Loucy (cell line): ENCODE results near the gene KCNQ4.

Experiments used
- H2AFZ ChIP-seq: fragments of 200-600 bp; sonication (generic); 2 replicates; pipeline ENCODE4 v1.6.0; 2016; ENCODE audit warnings: antibody characterized with exemption, mild to moderate bottlenecking, low read length, moderate library complexity
- H3F3A ChIP-seq: fragments of 200-600 bp; 2 replicates; pipeline ENCODE4 v1.6.0; 2016; ENCODE audit warnings: antibody characterized with exemption, low read depth, mild to moderate bottlenecking
- H3K27me3 ChIP-seq: fragments of 200-600 bp; sonication (generic); 2 replicates; pipeline ENCODE4 v1.6.1; 2014; ENCODE audit warnings: low read length, mild to moderate bottlenecking; ENCODE audit not compliant: insufficient read depth, poor library complexity, severe bottlenecking
- H3K36me3 ChIP-seq: fragments of 200-600 bp; sonication (generic); 2 replicates; pipeline ENCODE4 v1.6.1; 2016; ENCODE audit warnings: low read length; ENCODE audit not compliant: insufficient read depth
- H3K4me1 ChIP-seq: fragments of 200-600 bp; sonication (generic); 2 replicates; pipeline ENCODE4 v1.5.1; 2014; ENCODE audit warnings: low read length, mild to moderate bottlenecking; ENCODE audit not compliant: insufficient read depth, poor library complexity, severe bottlenecking
- H3K4me2 ChIP-seq: fragments of 200-600 bp; sonication (generic); 2 replicates; pipeline ENCODE4 v1.6.0; 2014; ENCODE audit warnings: antibody characterized with exemption, low read length, low read depth, mild to moderate bottlenecking; ENCODE audit not compliant: poor library complexity, severe bottlenecking
- H3K4me3 ChIP-seq: fragments of 200-600 bp; sonication (generic); 2 replicates; pipeline ENCODE4 v1.5.1; 2014; ENCODE audit warnings: low read length, mild to moderate bottlenecking, mixed read lengths; ENCODE audit not compliant: poor library complexity, severe bottlenecking
- H3K79me2 ChIP-seq: fragments of 200-600 bp; sonication (generic); 2 replicates; pipeline ENCODE4 v1.6.1; 2014; ENCODE audit warnings: low read length; ENCODE audit not compliant: insufficient read depth
- H3K9ac ChIP-seq: fragments of 200-600 bp; sonication (generic); 2 replicates; pipeline ENCODE4 v1.6.0; 2014; ENCODE audit warnings: mild to moderate bottlenecking, low read depth, low read length, moderate library complexity; ENCODE audit not compliant: poor library complexity, severe bottlenecking
- H3K9me2 ChIP-seq: fragments of 200-600 bp; sonication (generic); replicated peaks from 2 replicates; pipeline ENCODE4 v1.6.1; 2016; ENCODE audit warnings: low read depth, low read length, mixed read lengths
- H3K9me3 ChIP-seq: fragments of 200-600 bp; sonication (generic); 2 replicates; pipeline ENCODE4 v1.6.1; 2014; ENCODE audit warnings: mild to moderate bottlenecking, antibody characterized with exemption, low read length, low read depth; ENCODE audit not compliant: insufficient read depth
- H4K20me1 ChIP-seq: fragments of 200-600 bp; sonication (generic); 2 replicates; pipeline ENCODE4 v1.6.0; 2014; ENCODE audit warnings: antibody characterized with exemption, low read length, mild to moderate bottlenecking; ENCODE audit not compliant: insufficient read depth, poor library complexity, severe bottlenecking
- EZH2phosphoT487 ChIP-seq: fragments of 200-600 bp; IDR thresholded peaks from 2 replicates; pipeline ENCODE4 v1.6.1; 2018; ENCODE audit warnings: antibody characterized with exemption, mild to moderate bottlenecking, moderate library complexity, borderline replicate concordance
- TF ChIP-seq, protein P1 (sequence below): fragments of 200-600 bp; sonication (generic); conservative IDR thresholded peaks from 2 replicates; pipeline ENCODE4 v1.5.1; 2014; ENCODE audit warnings: mild to moderate bottlenecking, antibody characterized with exemption, low read length

The KCNQ4 gene

DNA sequence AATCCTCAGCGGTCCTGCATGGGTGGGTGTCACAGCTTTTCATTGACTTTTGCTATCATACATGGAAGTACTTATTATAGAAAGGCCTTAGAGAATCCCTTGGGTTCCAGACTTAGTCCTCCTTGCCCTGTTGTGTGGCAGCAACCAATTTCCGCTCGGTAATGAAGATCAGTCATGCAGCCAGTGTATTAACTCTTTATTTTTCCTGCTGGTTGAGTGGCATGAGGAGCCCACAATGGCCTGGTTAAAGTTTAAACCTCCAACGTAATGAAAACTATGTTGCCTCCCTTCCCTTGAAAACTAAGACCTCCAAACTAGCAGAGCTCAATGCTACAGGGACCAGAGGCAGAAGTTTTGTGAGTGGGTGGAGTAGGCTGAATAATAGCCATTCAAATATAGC is 58.6 kb downstream of the KCNQ4 start:
- no peaks in the 10 kb centered on the region for H3K27me3 ChIP-seq
- no peak overlapping the region for H3K4me2 ChIP-seq
- TF ChIP-seq EZH2phosphoT487: no peak
- TF ChIP-seq, protein P1, sequence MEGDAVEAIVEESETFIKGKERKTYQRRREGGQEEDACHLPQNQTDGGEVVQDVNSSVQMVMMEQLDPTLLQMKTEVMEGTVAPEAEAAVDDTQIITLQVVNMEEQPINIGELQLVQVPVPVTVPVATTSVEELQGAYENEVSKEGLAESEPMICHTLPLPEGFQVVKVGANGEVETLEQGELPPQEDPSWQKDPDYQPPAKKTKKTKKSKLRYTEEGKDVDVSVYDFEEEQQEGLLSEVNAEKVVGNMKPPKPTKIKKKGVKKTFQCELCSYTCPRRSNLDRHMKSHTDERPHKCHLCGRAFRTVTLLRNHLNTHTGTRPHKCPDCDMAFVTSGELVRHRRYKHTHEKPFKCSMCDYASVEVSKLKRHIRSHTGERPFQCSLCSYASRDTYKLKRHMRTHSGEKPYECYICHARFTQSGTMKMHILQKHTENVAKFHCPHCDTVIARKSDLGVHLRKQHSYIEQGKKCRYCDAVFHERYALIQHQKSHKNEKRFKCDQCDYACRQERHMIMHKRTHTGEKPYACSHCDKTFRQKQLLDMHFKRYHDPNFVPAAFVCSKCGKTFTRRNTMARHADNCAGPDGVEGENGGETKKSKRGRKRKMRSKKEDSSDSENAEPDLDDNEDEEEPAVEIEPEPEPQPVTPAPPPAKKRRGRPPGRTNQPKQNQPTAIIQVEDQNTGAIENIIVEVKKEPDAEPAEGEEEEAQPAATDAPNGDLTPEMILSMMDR: no peak
- no peak overlapping the region for H3K4me3 ChIP-seq
- H3K79me2 ChIP-seq: no peaks in the 10 kb centered on the region
- no peak overlapping the region for H3K9ac ChIP-seq
- H3K36me3 ChIP-seq: no peaks in the 10 kb centered on the region
- no peak overlapping the region for H2AFZ ChIP-seq
- no peaks in the 10 kb centered on the region for H4K20me1 ChIP-seq
- H3K9me3 ChIP-seq: no peaks in the 10 kb centered on the region
- H3F3A ChIP-seq: no peaks in the 10 kb centered on the region
- H3K4me1 ChIP-seq: peaks cover 8% of the 10 kb centered on the region
- H3K9me2 ChIP-seq: no peaks in the 10 kb centered on the region

DNA sequence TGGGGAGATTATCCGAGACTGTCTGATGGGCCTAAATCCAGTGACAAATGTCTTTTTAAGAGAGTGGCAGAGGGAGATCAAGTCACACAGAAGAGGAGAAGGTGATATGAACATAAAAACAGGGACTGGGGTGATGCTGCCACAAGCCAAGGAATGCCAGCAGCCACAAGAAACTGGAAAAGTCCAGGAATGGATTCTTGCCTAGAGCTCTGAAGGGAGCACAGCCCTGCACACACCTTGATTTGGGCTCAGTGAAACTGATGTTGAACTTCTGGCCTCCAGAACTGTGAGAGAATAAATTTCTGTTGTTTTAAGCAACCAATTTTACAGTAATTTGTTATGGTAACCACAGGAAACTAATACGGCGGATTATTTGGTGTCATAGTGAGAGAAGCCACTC is 59.1 kb downstream of the KCNQ4 start:
- H3K4me1 ChIP-seq: peaks cover 8% of the 10 kb centered on the region
- no peak overlapping the region for H2AFZ ChIP-seq
- no peaks in the 10 kb centered on the region for H3K9me2 ChIP-seq
- H3K9ac ChIP-seq: no peak overlapping the region
- no peaks in the 10 kb centered on the region for H3K9me3 ChIP-seq
- no peaks in the 10 kb centered on the region for H3F3A ChIP-seq
- H3K79me2 ChIP-seq: no peaks in the 10 kb centered on the region
- no peaks in the 10 kb centered on the region for H4K20me1 ChIP-seq
- no peaks in the 10 kb centered on the region for H3K27me3 ChIP-seq
- TF ChIP-seq EZH2phosphoT487: no peak
- TF ChIP-seq, protein P1: no peak
- H3K4me3 ChIP-seq: no peak overlapping the region
- H3K36me3 ChIP-seq: no peaks in the 10 kb centered on the region
- H3K4me2 ChIP-seq: no peak overlapping the region

DNA sequence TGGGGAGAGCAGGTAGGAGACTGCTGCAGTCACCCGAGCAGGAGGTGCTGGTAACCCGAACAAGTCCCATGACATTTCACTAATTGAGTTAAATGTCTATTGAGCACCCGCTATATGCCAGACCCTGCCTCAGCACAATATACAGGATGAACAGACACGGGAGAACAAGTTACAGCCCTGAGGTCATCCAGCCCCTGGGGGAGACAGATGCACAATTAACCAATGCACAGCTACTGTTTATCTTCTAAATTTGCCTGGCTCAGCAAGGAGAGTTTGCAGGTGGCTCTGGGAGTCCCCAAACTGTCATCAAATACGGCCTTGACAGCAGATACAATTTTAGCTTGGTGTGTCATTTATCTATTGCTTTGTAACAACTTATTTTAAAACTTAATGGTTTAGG is 60.5 kb downstream of the KCNQ4 start:
- no peaks in the 10 kb centered on the region for H3F3A ChIP-seq
- H2AFZ ChIP-seq: no peak overlapping the region
- H3K36me3 ChIP-seq: no peaks in the 10 kb centered on the region
- no peaks in the 10 kb centered on the region for H3K9me3 ChIP-seq
- no peak overlapping the region for H3K4me2 ChIP-seq
- TF ChIP-seq, protein P1: no peak
- no peak for TF ChIP-seq EZH2phosphoT487
- no peaks in the 10 kb centered on the region for H3K79me2 ChIP-seq
- H3K9ac ChIP-seq: no peak overlapping the region
- no peak overlapping the region for H3K4me3 ChIP-seq
- peaks cover 8% of the 10 kb centered on the region for H3K4me1 ChIP-seq
- H4K20me1 ChIP-seq: no peaks in the 10 kb centered on the region
- no peaks in the 10 kb centered on the region for H3K9me2 ChIP-seq
- no peaks in the 10 kb centered on the region for H3K27me3 ChIP-seq
